Suppressor macrophage (primary cell): Measurements from ENCODE around the gene HEY2.

Experiments used
- DNase-seq, 4 experiments: peaks; one replicate each; pipeline ENCODE4 v3.0.0-alpha.2; 2020 to 2022

Gene HEY2

GRCh38 chr6:125745281-125746018 is 4.0 kb upstream of the HEY2 start:
- DNase-seq: no peak

- DNase-seq: no peak
Measured at GRCh38 chr6:125746019-125746414, 3.4 kb upstream of the HEY2 start.

- peak; percentile 49 to 60 (median 54) for DNase-seq
Measured at GRCh38 chr6:125746731-125747588, 2.5 kb upstream of the HEY2 start.

GRCh38 chr6:125747589-125748405 is 1.6 kb upstream of the HEY2 start:
- peak in 2 of 4 experiments; percentile 42 to 49 for DNase-seq

- DNase-seq: peak in 2 of 4 experiments; percentile 13 to 31
Measured at GRCh38 chr6:125748406-125749172, 843 bp upstream of the HEY2 start.

GRCh38 chr6:125749865-125750691 is 646 bp downstream of the HEY2 start:
- no peak for DNase-seq

GRCh38 chr6:125750692-125751333 is 1.4 kb downstream of the HEY2 start:
- DNase-seq: no peak

GRCh38 chr6:125751334-125751916 is 2.0 kb downstream of the HEY2 start:
- DNase-seq: no peak

- no peak for DNase-seq
Measured at GRCh38 chr6:125752773-125753172, 3.3 kb downstream of the HEY2 start.

GRCh38 chr6:125753218-125753936 is 3.9 kb downstream of the HEY2 start:
- DNase-seq: peak in 3 of 4 experiments; percentile 5 to 58 (median 47)

- no peak for DNase-seq
Measured at GRCh38 chr6:125753937-125754259, 4.5 kb downstream of the HEY2 start.

GRCh38 chr6:125754566-125754965 is 5.1 kb downstream of the HEY2 start:
- no peak for DNase-seq

GRCh38 chr6:125759184-125759902 is 9.9 kb downstream of the HEY2 start:
- DNase-seq: no peak

GRCh38 chr6:125759959-125760457 is 10.6 kb downstream of the HEY2 start:
- DNase-seq: no peak

GRCh38 chr6:125764121-125764671 is 14.8 kb downstream of the HEY2 start:
- DNase-seq: peak in 3 of 4 experiments; percentile 20 to 44 (median 41)

- no peak for DNase-seq
Measured at GRCh38 chr6:125765944-125766343, 16.5 kb downstream of the HEY2 start.

- DNase-seq: no peak
Measured at GRCh38 chr6:125766641-125767040, 17.2 kb downstream of the HEY2 start.

GRCh38 chr6:125769147-125769783 is 19.8 kb downstream of the HEY2 start:
- no peak for DNase-seq
